Left lung (tissue), 10 donors: ENCODE measurements around the gene CACNA2D3. TPM values are rescaled to one million over a fixed set of nuclear protein-coding genes. Genes with fewer than 3 reads are reported as not detected.

Experiments
- ATAC-seq: fragments of 200-7000 bp; cut with Tn5 transposase; one replicate; pipeline ENCODE4 v1.9.1; 2020; ENCODE audit warnings: moderate library complexity
- DNase-seq, 4 donors: peaks; one replicate each; pipeline ENCODE4 v3.0.0-alpha.2; 2013 to 2020
- H3K27ac ChIP-seq, 2 donors: fragments of 200-600 bp; sonication (generic) in 1 of 2; one replicate each; pipeline versions ENCODE4 v1.5.0 to v1.8.0; 2020 to 2021
- H3K27me3 ChIP-seq, 2 donors: fragments of 200-600 bp; sonication (generic) in 1 of 2; one replicate each; pipeline versions ENCODE4 v1.5.0 to v1.8.0; 2020 to 2021
- H3K36me3 ChIP-seq, 2 donors: fragments of 200-600 bp; sonication (generic) in 1 of 2; one replicate each; pipeline versions ENCODE4 v1.5.0 to v1.8.0; 2020 to 2021
- H3K4me1 ChIP-seq, 2 donors: fragments of 200-600 bp; one replicate each; pipeline ENCODE4 v1.8.0; 2021
- H3K4me3 ChIP-seq, 2 donors: fragments of 200-600 bp; sonication (generic) in 1 of 2; one replicate each; pipeline versions ENCODE4 v1.5.0 to v1.8.0; 2020 to 2021; ENCODE audit warnings: mild to moderate bottlenecking in 1 of 2
- H3K9me3 ChIP-seq, 2 donors: fragments of 200-600 bp; sonication (generic) in 1 of 2; one replicate each; pipeline versions ENCODE4 v1.5.0 to v1.8.0; 2020 to 2021
- intact Hi-C, 2 donors: fragments of 100-400 bp; cut with DNase I; formaldehyde crosslinking; loops; one replicate each; pipeline versions ENCODE4 v1.11.2 to v1.14.2; 2022
- polyA plus RNA-seq, 6 donors: library from polyadenylated mRNA; unstranded; fragments of 120-200 nt; gene quantifications; one replicate each; pipeline ENCODE4 v1.2.1, GENCODE V29; 2013; ENCODE audit not compliant: insufficient read length in 6 of 6
- total RNA-seq, 2 donors: library from RNA; stranded (reverse); fragmentation: NEBNext Ultra II Directional; extraction: Animal tissue kit (Norgen Biotek cat#: 25700); gene quantifications; one replicate each; pipeline ENCODE4 v1.2.1, GENCODE V29; 2021
- TF ChIP-seq, protein P1 (sequence below), 2 donors: fragments of 200-600 bp; sonication (generic) in 1 of 2; IDR thresholded peaks; one replicate each; pipeline versions ENCODE4 v1.5.0 to v1.8.0; 2021; ENCODE audit warnings: antibody characterized with exemption in 2 of 2
- donor health status: DM: no; HTN: yes; CAD: no.
- donor health status: DM: no; HTN: no; CAD: no.

CACNA2D3 gene
- total and polyA plus RNA-seq, 8 donors = 1.1 to 2.7 (median 1.5) TPM

DNA sequence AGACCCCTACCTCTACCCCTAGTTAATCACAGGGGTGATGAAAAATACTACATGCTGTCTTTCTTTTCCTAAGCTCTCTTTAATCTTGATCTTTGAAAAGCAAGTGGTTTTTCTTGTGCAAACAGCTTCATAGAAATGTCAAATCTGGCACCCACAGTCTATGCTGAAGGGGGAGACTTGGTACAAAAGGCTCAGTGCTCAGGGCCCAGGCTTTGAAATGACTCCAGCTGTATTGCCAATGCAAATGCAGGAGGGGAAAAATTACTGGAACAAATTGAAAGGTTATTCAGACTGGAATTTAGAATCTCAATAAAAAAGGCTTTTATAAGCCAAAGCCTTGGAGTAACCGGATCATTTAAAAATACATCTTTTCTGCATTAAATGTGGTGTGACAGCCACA is 581.6 kb downstream of the CACNA2D3 start:
- H3K36me3 ChIP-seq = no peaks in the 10 kb centered on the region
- no peaks in the 10 kb centered on the region for H3K4me1 ChIP-seq
- H3K27ac ChIP-seq = no peak overlapping the region
- H3K27me3 ChIP-seq = no peaks in the 10 kb centered on the region
- intact Hi-C loops = no loop called here
- DNase-seq (no peak), ATAC-seq (no peak)
- no peak overlapping the region for H3K4me3 ChIP-seq
- no peaks in the 10 kb centered on the region for H3K9me3 ChIP-seq
- TF ChIP-seq, protein P1, sequence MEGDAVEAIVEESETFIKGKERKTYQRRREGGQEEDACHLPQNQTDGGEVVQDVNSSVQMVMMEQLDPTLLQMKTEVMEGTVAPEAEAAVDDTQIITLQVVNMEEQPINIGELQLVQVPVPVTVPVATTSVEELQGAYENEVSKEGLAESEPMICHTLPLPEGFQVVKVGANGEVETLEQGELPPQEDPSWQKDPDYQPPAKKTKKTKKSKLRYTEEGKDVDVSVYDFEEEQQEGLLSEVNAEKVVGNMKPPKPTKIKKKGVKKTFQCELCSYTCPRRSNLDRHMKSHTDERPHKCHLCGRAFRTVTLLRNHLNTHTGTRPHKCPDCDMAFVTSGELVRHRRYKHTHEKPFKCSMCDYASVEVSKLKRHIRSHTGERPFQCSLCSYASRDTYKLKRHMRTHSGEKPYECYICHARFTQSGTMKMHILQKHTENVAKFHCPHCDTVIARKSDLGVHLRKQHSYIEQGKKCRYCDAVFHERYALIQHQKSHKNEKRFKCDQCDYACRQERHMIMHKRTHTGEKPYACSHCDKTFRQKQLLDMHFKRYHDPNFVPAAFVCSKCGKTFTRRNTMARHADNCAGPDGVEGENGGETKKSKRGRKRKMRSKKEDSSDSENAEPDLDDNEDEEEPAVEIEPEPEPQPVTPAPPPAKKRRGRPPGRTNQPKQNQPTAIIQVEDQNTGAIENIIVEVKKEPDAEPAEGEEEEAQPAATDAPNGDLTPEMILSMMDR (IDR thresholded peaks at IDR 0.05) = no peak

DNA sequence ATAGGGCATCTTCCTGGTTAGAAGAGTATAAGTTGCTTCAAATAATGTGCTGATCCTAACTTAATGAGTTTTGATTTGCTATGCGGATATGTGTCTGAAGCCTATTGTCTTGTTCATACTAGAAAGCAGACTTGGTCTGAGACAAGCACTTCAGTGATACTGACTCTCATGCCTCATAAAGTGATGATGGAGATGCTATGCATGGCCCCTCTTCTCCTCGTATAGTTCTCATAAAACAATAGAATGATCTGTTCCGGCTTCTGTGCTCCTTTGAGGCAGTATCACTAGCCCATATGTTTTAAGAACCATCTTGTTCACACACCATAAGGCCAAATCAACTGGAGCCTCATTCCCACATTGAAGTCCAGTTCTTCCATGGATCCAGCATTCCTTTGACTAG is 583.4 kb downstream of the CACNA2D3 start:
- intact Hi-C loops = no loop called here
- Histone ChIP-seq H3K4me1 (no peaks in the 10 kb centered on the region), H3K27ac (no peak overlapping the region), H3K27me3 (no peaks in the 10 kb centered on the region), H3K36me3 (no peaks in the 10 kb centered on the region), H3K4me3 (no peak overlapping the region), H3K9me3 (no peaks in the 10 kb centered on the region)
- DNase-seq (no peak), ATAC-seq (no peak)
- TF ChIP-seq, protein P1 (IDR thresholded peaks at IDR 0.05) = no peak

DNA sequence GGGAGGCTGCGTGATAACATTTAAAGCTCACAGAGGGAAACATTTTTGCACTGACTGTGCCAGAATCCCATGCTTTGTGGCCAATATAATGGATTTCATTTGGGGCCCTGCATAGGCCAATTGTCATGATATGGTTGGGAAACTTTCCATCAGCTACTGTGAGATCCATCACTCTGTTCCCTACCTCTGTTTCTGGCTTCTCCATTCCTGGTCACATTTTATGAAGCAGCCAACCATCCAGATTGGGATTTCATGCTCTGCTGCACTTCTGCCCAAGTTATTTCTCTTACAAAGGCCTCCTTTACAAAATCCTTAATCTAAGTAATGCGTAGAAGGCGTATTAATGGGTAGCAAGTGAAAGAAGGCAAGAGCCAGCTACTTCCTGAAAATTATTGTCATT is 584.4 kb downstream of the CACNA2D3 start:
- no peaks in the 10 kb centered on the region for H3K36me3 ChIP-seq
- H3K4me1 ChIP-seq = no peaks in the 10 kb centered on the region
- TF ChIP-seq, protein P1 (IDR thresholded peaks at IDR 0.05) = no peak
- no peak for DNase-seq
- H3K4me3 ChIP-seq = no peak overlapping the region
- intact Hi-C loops = no loop called here
- H3K27ac ChIP-seq = no peak overlapping the region
- no peaks in the 10 kb centered on the region for H3K27me3 ChIP-seq
- no peak for ATAC-seq
- H3K9me3 ChIP-seq = no peaks in the 10 kb centered on the region

DNA sequence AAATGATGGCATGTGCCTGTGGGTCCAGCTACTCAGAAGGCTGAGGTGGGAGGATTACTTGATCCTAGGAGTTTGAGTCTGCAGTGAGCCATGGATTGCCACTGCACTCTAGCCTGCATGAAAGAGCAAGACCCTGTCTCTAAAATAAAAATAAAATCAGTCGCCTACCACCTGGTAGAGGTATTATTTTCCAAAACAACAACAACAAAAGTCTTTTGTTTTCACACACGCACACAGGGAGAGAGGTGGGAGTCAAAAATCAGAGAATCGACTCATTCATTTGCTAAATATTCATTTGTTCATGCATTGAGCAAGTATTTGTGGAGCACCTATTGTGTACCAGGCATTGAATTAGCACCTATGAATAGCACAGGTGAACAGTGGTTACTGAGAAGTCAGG is 587.4 kb downstream of the CACNA2D3 start:
- Histone ChIP-seq H3K9me3 (no peaks in the 10 kb centered on the region), H3K27me3 (no peaks in the 10 kb centered on the region), H3K27ac (no peak overlapping the region), H3K4me1 (no peaks in the 10 kb centered on the region), H3K4me3 (no peak overlapping the region), H3K36me3 (no peaks in the 10 kb centered on the region)
- TF ChIP-seq, protein P1 (IDR thresholded peaks at IDR 0.05) = no peak
- intact Hi-C loops = no loop called here
- DNase-seq (no peak), ATAC-seq (no peak)

DNA sequence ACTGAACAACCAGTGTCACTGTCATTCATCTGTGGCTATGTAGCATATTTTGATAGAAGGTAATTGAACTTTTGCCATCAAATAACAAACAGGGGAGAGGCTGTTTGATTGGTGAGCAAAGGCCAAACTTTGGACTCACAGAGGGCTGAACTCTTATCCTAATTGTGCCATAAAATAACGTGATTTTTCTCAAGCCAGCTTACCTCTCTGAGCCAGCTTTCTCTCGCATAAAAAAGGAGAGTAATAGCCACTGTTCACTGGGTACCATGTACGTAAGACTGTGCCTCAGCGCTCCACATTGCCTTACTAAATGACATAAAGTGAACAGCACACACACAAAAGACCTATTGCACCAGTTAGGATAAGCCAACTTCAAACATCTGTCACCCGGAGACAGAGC is 588.6 kb downstream of the CACNA2D3 start:
- H3K9me3 ChIP-seq = no peaks in the 10 kb centered on the region
- DNase-seq = no peak
- H3K36me3 ChIP-seq = no peaks in the 10 kb centered on the region
- H3K4me3 ChIP-seq = no peak overlapping the region
- no peaks in the 10 kb centered on the region for H3K27me3 ChIP-seq
- intact Hi-C loops = no loop called here
- no peak for ATAC-seq
- no peak overlapping the region for H3K27ac ChIP-seq
- no peaks in the 10 kb centered on the region for H3K4me1 ChIP-seq
- TF ChIP-seq, protein P1 (IDR thresholded peaks at IDR 0.05) = no peak
